Measurements from ENCODE around the gene CCDC88A. TPM values are rescaled to one million over a fixed set of nuclear protein-coding genes. Genes with fewer than 3 reads are reported as not detected.
"Not testable (repeated sequence)": the region's sequence is repeated elsewhere in the genome, so short reads cannot be mapped to it uniquely, and the experiment has no call there.

Gene CCDC88A
- total RNA-seq, 2 experiments from 2014 or later: 14.8 to 15.8 TPM

DNA sequence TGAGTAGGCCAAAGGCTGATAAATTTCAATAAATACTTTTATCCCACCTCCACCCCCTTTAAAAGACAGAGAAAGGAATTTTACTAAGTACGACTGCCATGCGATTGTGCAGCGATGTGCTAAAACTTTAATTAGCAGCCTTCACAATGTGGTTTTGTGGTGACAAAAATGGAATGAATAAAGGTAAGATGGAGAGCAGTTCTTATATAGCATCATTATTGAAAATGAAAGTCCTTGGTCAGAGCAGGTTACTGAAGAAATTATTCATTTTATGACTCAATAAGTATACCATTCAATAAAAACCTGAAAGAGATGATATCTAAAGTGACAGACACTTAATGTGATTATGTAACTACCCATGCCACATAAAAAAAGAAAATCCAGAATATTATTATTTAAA lies 117.4 kb downstream of the CCDC88A start:
- ATAC-seq (peak; percentile 76), DNase-seq (no peak)
- Mint-ChIP-seq H3K9me3 (no peaks in the 10 kb centered on the region), H3K4me3 (no peak overlapping the region), H3K4me1 (ENCODE audit: low read depth) (peaks cover 14% of the 10 kb centered on the region), H3K36me3 (ENCODE audit: low read depth) (no peaks in the 10 kb centered on the region), H3K27me3 (no peaks in the 10 kb centered on the region), H3K27ac (no peak overlapping the region)
- ChIA-PET CTCF (interaction anchor here (1.7 kb wide), 1 partner anchor 9 kb away, joined by 4 read pairs; no protein-coding TSS in a partner anchor), POLR2A (interaction anchor here (2.1 kb wide), 1 partner anchor 18 kb away, joined by 5 read pairs; no protein-coding TSS in a partner anchor)
- intact Hi-C loops (cut with micrococcal nuclease): no loop called here
- TF ChIP-seq, protein P1, sequence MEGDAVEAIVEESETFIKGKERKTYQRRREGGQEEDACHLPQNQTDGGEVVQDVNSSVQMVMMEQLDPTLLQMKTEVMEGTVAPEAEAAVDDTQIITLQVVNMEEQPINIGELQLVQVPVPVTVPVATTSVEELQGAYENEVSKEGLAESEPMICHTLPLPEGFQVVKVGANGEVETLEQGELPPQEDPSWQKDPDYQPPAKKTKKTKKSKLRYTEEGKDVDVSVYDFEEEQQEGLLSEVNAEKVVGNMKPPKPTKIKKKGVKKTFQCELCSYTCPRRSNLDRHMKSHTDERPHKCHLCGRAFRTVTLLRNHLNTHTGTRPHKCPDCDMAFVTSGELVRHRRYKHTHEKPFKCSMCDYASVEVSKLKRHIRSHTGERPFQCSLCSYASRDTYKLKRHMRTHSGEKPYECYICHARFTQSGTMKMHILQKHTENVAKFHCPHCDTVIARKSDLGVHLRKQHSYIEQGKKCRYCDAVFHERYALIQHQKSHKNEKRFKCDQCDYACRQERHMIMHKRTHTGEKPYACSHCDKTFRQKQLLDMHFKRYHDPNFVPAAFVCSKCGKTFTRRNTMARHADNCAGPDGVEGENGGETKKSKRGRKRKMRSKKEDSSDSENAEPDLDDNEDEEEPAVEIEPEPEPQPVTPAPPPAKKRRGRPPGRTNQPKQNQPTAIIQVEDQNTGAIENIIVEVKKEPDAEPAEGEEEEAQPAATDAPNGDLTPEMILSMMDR (IDR thresholded peaks at IDR 0.05): no peak

- no peak for ATAC-seq
- Mint-ChIP-seq H3K4me1 (ENCODE audit: low read depth) (peaks cover 14% of the 10 kb centered on the region), H3K36me3 (ENCODE audit: low read depth) (no peaks in the 10 kb centered on the region), H3K9me3 (no peaks in the 10 kb centered on the region), H3K27me3 (no peaks in the 10 kb centered on the region), H3K27ac (no peak overlapping the region), H3K4me3 (no peak overlapping the region)
- TF ChIP-seq, protein P1 (IDR thresholded peaks at IDR 0.05): no peak
- DNase-seq: no peak
- POLR2A ChIA-PET: no interaction called here
- intact Hi-C loops (cut with micrococcal nuclease): no loop called here
- CTCF ChIA-PET: no interaction called here
Measured at GRCh38 chr2:55301277-55301676, 118.4 kb downstream of the CCDC88A start.

DNA sequence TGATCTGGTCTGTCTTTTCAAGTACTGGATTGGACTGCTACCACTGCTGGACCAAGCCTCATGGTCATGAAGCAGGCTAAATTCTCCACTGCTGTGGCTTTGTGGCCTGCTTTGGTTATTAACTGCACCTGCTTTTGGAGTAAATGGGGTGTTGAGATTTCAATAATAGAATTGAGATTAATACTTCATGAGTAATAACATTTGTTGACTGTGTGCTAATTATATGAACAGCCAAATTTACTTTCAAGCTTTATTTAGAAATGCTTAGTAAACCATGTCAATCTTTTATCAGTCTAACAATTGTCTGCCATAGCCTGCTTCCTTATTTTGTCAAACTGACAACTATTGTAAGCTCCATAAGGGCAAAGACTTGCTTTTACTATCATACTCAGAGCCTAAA lies 123.3 kb downstream of the CCDC88A start:
- H3K4me3 Mint-ChIP-seq: no peak overlapping the region
- CTCF ChIA-PET: interaction anchor here (1.2 kb wide), 1 partner anchor 9 kb away, joined by 3 read pairs; no protein-coding TSS in a partner anchor
- H3K27ac Mint-ChIP-seq: no peak overlapping the region
- no peaks in the 10 kb centered on the region for H3K9me3 Mint-ChIP-seq
- POLR2A ChIA-PET: interaction anchor here (0.9 to 1.2 kb wide), 2 partner anchors 33 to 64 kb away, joined by 3 to 4 read pairs; partner anchors contain the start of genes CLHC1 and RPS27A
- H3K27me3 Mint-ChIP-seq: no peaks in the 10 kb centered on the region
- H3K4me1 Mint-ChIP-seq (ENCODE audit: low read depth): peaks cover 23% of the 10 kb centered on the region
- ATAC-seq (no peak), DNase-seq (no peak)
- intact Hi-C loops (cut with micrococcal nuclease): no loop called here
- TF ChIP-seq, protein P1 (IDR thresholded peaks at IDR 0.05): no peak
- peaks cover 3% of the 10 kb centered on the region for H3K36me3 Mint-ChIP-seq (ENCODE audit: low read depth)

- DNase-seq (no peak), ATAC-seq (no peak)
- Mint-ChIP-seq H3K36me3 (ENCODE audit: low read depth) (peaks cover 8% of the 10 kb centered on the region), H3K4me3 (peak overlapping the region; percentile 95), H3K4me1 (ENCODE audit: low read depth) (peaks cover 20% of the 10 kb centered on the region), H3K9me3 (no peaks in the 10 kb centered on the region), H3K27ac (peak overlapping the region; percentile 2), H3K27me3 (no peaks in the 10 kb centered on the region)
- intact Hi-C loops (cut with micrococcal nuclease): loop anchor here (10.0 kb wide), 1 partner anchor 142 kb away; no protein-coding TSS in a partner anchor
- CTCF ChIA-PET: no interaction called here
- TF ChIP-seq, protein P1 (IDR thresholded peaks at IDR 0.05): no peak
- POLR2A ChIA-PET: no interaction called here
Measured at GRCh38 chr2:55283083-55283482, 136.6 kb downstream of the CCDC88A start.

DNA sequence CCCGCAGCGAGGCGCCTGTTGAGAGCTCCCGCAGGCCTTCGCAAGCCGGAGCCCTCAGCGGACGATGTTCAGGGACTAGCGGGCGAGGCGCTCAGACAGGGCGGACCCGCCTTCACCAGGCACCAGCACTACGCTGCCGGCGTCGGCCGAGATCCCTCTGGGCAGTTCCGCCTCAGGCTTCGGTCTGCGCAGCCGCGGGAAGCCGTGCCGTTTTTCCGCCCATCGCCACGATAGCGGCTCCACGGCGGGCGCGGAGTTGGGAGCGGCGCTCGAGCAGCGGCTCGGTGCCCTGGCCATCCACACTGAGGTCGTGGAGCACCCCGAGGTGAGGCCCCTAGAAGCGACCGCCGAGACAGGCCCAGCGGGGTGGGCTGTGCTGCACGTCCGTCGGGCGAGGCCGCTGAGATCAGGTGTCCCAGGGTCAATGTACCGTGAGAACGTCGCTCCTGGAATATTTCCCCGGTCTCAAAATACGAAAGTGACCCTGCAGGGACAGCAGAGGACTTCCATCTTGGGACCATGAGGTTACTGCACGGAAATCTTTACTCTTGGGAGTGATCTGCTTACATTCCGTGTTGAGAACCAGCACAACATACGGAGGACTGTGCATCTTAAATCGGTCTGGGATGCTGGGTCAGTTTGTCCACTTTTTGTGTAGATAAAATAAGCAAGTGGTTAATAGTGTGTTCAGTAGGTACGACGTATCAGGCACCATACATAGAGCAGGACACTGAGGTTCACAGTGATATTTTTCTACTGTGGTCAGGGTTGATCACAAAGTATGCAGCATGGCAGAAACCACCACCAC lies 137.3 kb downstream of the CCDC88A start:
- Mint-ChIP-seq H3K27ac (peak overlapping the region; percentile 94), H3K27me3 (no peaks in the 10 kb centered on the region), H3K4me1 (ENCODE audit: low read depth) (peaks cover 20% of the 10 kb centered on the region), H3K4me3 (peak overlapping the region; percentile 95), H3K36me3 (ENCODE audit: low read depth) (peaks cover 8% of the 10 kb centered on the region), H3K9me3 (no peaks in the 10 kb centered on the region)
- DNase-seq (peak; percentile 89), ATAC-seq (peak; percentile 99)
- ChIA-PET POLR2A (interaction anchor here (1.0 kb wide), 1 partner anchor 12 kb away, joined by 3 read pairs; no protein-coding TSS in a partner anchor), CTCF (no interaction called here)
- TF ChIP-seq, protein P1 (IDR thresholded peaks at IDR 0.05): no peak
- intact Hi-C loops (cut with micrococcal nuclease): loop anchor here (10.0 kb wide), 1 partner anchor 142 kb away; no protein-coding TSS in a partner anchor

DNA sequence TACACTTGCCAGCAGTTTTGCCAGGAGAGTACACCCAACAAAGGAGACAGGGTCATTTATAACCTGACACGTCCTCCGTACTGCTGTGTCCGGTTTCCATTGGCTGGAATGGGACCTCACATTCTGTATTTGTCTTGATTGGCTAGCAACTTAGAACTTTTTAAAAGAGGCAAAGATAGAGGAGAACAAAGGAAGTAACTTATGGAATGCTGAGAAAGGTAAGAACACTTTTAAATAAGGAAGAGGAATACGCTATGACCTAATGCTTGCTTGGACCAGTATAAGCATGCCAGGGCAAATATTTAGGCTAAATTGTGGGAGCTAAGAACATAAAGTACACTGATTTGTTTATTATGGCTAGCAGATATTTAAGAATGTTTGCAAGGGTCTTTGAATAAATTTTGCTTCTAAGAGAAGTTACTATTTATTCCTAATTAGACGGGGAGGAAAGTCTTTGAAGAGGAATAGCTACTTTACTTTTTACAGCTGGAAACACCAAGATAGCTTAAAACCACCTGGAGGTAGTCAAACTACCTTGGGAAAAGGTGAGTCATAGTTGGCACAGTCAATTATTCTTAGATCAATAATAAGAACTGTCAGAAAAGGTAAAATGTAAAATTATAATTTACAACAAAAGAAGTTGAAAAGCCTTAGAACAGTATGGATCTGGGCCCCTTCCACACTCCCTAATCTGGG lies 138.7 kb downstream of the CCDC88A start:
- CTCF ChIA-PET: interaction anchor here (1.5 to 1.6 kb wide), 2 partner anchors 13 to 58 kb away, joined by 3 read pairs; no protein-coding TSS in a partner anchor
- POLR2A ChIA-PET: interaction anchor here (0.8 kb wide), 1 partner anchor 11 kb away, joined by 3 read pairs; no protein-coding TSS in a partner anchor
- peak overlapping the region; percentile 94 for H3K27ac Mint-ChIP-seq
- H3K4me3 Mint-ChIP-seq: peak overlapping the region; percentile 49
- peaks cover 17% of the 10 kb centered on the region for H3K4me1 Mint-ChIP-seq (ENCODE audit: low read depth)
- intact Hi-C loops (cut with micrococcal nuclease): loop anchor here (10.0 kb wide), 1 partner anchor 144 kb away; no protein-coding TSS in a partner anchor
- DNase-seq; ATAC-seq; H3K9me3 Mint-ChIP-seq; H3K36me3 Mint-ChIP-seq (ENCODE audit: low read depth); H3K27me3 Mint-ChIP-seq: not testable (repeated sequence)
